ENCODE data around the gene NPIPA7.
"Not testable (repeated sequence)": the region's sequence is repeated elsewhere in the genome, so short reads cannot be mapped to it uniquely, and the experiment has no call there.

Gene NPIPA7

GRCh38 chr16:16378840-16379239 is at the start of gene NPIPA7:
Gene NPIPA7, plus strand, starts transcription at chr16:16379140. Its CDS starts 105 bp downstream, at chr16:16379245.
- DNase-seq (ENCODE audit: low spot score) = not testable (repeated sequence)

- not testable (repeated sequence) for DNase-seq (ENCODE audit: low spot score)
Observed at GRCh38 chr16:16331466-16331865, 47.5 kb upstream of the NPIPA7 start.

- not testable (repeated sequence) for DNase-seq (ENCODE audit: low spot score)
Observed at GRCh38 chr16:16357556-16357955, 21.4 kb upstream of the NPIPA7 start.

GRCh38 chr16:16358539-16359240 is 20.2 kb upstream of the NPIPA7 start:
- DNase-seq (ENCODE audit: low spot score) = not testable (repeated sequence)

GRCh38 chr16:16363595-16363994 is 15.3 kb upstream of the NPIPA7 start:
- DNase-seq (ENCODE audit: low spot score) = not testable (repeated sequence)

GRCh38 chr16:16364100-16364499 is 14.8 kb upstream of the NPIPA7 start:
- not testable (repeated sequence) for DNase-seq (ENCODE audit: low spot score)

GRCh38 chr16:16364701-16365100 is 14.2 kb upstream of the NPIPA7 start:
- not testable (repeated sequence) for DNase-seq (ENCODE audit: low spot score)

GRCh38 chr16:16365319-16365718 is 13.6 kb upstream of the NPIPA7 start:
- not testable (repeated sequence) for DNase-seq (ENCODE audit: low spot score)

GRCh38 chr16:16365851-16366250 is 13.1 kb upstream of the NPIPA7 start:
- DNase-seq (ENCODE audit: low spot score) = not testable (repeated sequence)

GRCh38 chr16:16366552-16367284 is 12.2 kb upstream of the NPIPA7 start:
- not testable (repeated sequence) for DNase-seq (ENCODE audit: low spot score)

GRCh38 chr16:16367285-16367628 is 11.7 kb upstream of the NPIPA7 start:
- not testable (repeated sequence) for DNase-seq (ENCODE audit: low spot score)

GRCh38 chr16:16369081-16369856 is 9.7 kb upstream of the NPIPA7 start:
- DNase-seq (ENCODE audit: low spot score) = not testable (repeated sequence)

- not testable (repeated sequence) for DNase-seq (ENCODE audit: low spot score)
Observed at GRCh38 chr16:16371136-16371735, 7.7 kb upstream of the NPIPA7 start.

GRCh38 chr16:16374192-16374591 is 4.7 kb upstream of the NPIPA7 start:
- DNase-seq (ENCODE audit: low spot score) = not testable (repeated sequence)

- DNase-seq (ENCODE audit: low spot score) = not testable (repeated sequence)
Observed at GRCh38 chr16:16399685-16400084, 20.7 kb downstream of the NPIPA7 start.

GRCh38 chr16:16402333-16402732 is 23.4 kb downstream of the NPIPA7 start:
- DNase-seq (ENCODE audit: low spot score) = not testable (repeated sequence)

- not testable (repeated sequence) for DNase-seq (ENCODE audit: low spot score)
Observed at GRCh38 chr16:16404283-16404682, 25.3 kb downstream of the NPIPA7 start.

- not testable (repeated sequence) for DNase-seq (ENCODE audit: low spot score)
Observed at GRCh38 chr16:16405421-16405820, 26.5 kb downstream of the NPIPA7 start.

GRCh38 chr16:16408430-16408829 is 29.5 kb downstream of the NPIPA7 start:
- DNase-seq (ENCODE audit: low spot score) = not testable (repeated sequence)

GRCh38 chr16:16413773-16414172 is 34.8 kb downstream of the NPIPA7 start:
- DNase-seq (ENCODE audit: low spot score) = not testable (repeated sequence)

- DNase-seq (ENCODE audit: low spot score) = not testable (repeated sequence)
Observed at GRCh38 chr16:16417071-16417470, 38.1 kb downstream of the NPIPA7 start.
